ENCODE measurements around the gene TBC1D14. TPM values are rescaled to one million over a fixed set of nuclear protein-coding genes. Genes with fewer than 3 reads are reported as not detected.

Gene TBC1D14
- total RNA-seq, 2 experiments from 2014 or later = 38.4 to 44.1 TPM

DNA sequence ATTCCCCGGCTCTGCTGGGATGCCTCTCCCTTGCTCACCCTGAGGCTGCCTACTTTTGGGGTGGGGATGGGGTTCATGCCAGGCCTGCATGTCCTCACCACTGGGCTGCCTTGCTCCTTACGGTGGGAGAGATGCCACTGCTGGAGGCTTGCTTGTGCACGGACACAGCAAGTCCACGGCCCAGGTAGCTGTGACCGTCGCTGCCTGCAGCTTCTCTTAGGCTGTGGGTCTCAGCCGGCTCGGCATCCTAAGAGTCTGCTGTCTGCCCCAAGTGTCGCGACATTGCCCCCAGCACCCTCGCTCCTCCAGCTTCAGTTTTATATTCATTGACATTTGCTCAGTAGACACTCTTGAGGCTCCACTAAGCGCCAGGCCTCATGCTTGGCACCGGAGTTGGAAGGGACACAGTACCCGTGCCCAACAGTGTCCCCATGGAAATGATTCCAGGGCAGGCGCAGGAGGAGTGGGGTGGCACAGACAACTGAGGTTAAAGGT, 58.3 kb downstream of the TBC1D14 start:
- Histone ChIP-seq H2AFZ (ENCODE audit: low read length) (no peak overlapping the region), H3K9me3 (ENCODE audit: low read length) (peaks cover 5% of the 10 kb centered on the region; the same call in 1 of the 2 replicates), H3K4me3 (ENCODE audit: low read depth, low read length, poor library complexity, severe bottlenecking) (no peak overlapping the region), H3K9me2 (ENCODE audit: insufficient read depth, low read length) (no peaks in the 10 kb centered on the region), H3K79me2 (ENCODE audit: insufficient read depth, low read depth, low read length) (no peaks in the 10 kb centered on the region), H3K4me2 (ENCODE audit: low read length) (no peak overlapping the region), H4K20me1 (ENCODE audit: insufficient read depth, low read length) (no peaks in the 10 kb centered on the region), H3K36me3 (ENCODE audit: insufficient read depth, low read length) (no peaks in the 10 kb centered on the region; the same call in 1 of the 2 replicates), H3K4me1 (ENCODE audit: insufficient read depth, low read length, poor library complexity, severe bottlenecking) (peaks cover 92% of the 10 kb centered on the region), H3K27ac (ENCODE audit: low read depth, low read length, poor library complexity, severe bottlenecking) (no peak overlapping the region)
- ChIA-PET POLR2A (interaction anchor here (0.7 kb wide), 1 partner anchor 99 kb away, joined by 3 read pairs; no protein-coding TSS in a partner anchor), CTCF (ENCODE audit: unreplicated experiment) (no interaction called here)
- no peak for TF ChIP-seq EZH2phosphoT487 (IDR thresholded peaks at IDR 0.05; ENCODE audit: borderline replicate concordance, low read depth, low read length)
- TF ChIP-seq, protein P1, sequence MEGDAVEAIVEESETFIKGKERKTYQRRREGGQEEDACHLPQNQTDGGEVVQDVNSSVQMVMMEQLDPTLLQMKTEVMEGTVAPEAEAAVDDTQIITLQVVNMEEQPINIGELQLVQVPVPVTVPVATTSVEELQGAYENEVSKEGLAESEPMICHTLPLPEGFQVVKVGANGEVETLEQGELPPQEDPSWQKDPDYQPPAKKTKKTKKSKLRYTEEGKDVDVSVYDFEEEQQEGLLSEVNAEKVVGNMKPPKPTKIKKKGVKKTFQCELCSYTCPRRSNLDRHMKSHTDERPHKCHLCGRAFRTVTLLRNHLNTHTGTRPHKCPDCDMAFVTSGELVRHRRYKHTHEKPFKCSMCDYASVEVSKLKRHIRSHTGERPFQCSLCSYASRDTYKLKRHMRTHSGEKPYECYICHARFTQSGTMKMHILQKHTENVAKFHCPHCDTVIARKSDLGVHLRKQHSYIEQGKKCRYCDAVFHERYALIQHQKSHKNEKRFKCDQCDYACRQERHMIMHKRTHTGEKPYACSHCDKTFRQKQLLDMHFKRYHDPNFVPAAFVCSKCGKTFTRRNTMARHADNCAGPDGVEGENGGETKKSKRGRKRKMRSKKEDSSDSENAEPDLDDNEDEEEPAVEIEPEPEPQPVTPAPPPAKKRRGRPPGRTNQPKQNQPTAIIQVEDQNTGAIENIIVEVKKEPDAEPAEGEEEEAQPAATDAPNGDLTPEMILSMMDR (conservative IDR thresholded peaks at IDR 0.05; ENCODE audit: low read length) = no peak
- no TSS peak for BruUV-seq (replicated peaks)
- intact Hi-C loops (cut with micrococcal nuclease; ENCODE audit: unreplicated experiment) = no loop called here
- DNase-seq (ENCODE audit: low spot score) = no peak

DNA sequence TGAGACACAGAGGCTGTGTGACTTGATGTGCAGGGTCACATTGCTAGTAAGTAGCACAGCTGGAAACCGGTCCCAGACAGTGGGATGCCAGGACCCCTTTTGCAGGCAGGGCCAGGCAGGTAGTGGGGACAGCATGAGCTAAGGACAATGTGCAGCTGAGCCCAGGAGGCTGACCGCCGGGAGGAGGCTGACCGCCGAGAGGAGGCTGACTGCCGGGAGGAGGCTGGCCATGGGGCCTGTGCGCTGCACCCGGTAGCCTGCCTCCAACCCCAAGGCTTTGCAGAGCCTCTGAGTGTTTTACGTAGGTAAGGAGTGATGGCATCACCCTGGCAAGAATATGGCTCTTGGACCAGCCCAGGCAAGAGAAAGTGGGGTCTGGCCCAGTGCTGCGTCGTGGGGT, 58.9 kb downstream of the TBC1D14 start:
- no TSS peak for BruUV-seq (replicated peaks)
- DNase-seq (ENCODE audit: low spot score) = no peak
- no peaks in the 10 kb centered on the region for H3K79me2 ChIP-seq (ENCODE audit: insufficient read depth, low read depth, low read length)

More for the DNA sequence above, 58.9 kb downstream of the TBC1D14 start:
- no peaks in the 10 kb centered on the region for H3K9me2 ChIP-seq (ENCODE audit: insufficient read depth, low read length)
- intact Hi-C loops (cut with micrococcal nuclease; ENCODE audit: unreplicated experiment) = no loop called here
- no peak overlapping the region for H3K4me3 ChIP-seq (ENCODE audit: low read depth, low read length, poor library complexity, severe bottlenecking)
- no peak overlapping the region for H3K27ac ChIP-seq (ENCODE audit: low read depth, low read length, poor library complexity, severe bottlenecking)
- no peak overlapping the region for H3K4me2 ChIP-seq (ENCODE audit: low read length)
- no peaks in the 10 kb centered on the region; the same call in 1 of the 2 replicates for H3K36me3 ChIP-seq (ENCODE audit: insufficient read depth, low read length)
- no peaks in the 10 kb centered on the region for H4K20me1 ChIP-seq (ENCODE audit: insufficient read depth, low read length)
- H2AFZ ChIP-seq (ENCODE audit: low read length) = no peak overlapping the region
- peaks cover 86% of the 10 kb centered on the region for H3K4me1 ChIP-seq (ENCODE audit: insufficient read depth, low read length, poor library complexity, severe bottlenecking)
- ChIA-PET POLR2A (no interaction called here), CTCF (ENCODE audit: unreplicated experiment) (no interaction called here)
- TF ChIP-seq, protein P1 (conservative IDR thresholded peaks at IDR 0.05; ENCODE audit: low read length) = no peak
- TF ChIP-seq EZH2phosphoT487 (IDR thresholded peaks at IDR 0.05; ENCODE audit: borderline replicate concordance, low read depth, low read length) = no peak
- peaks cover 3% of the 10 kb centered on the region; the same call in 1 of the 2 replicates for H3K9me3 ChIP-seq (ENCODE audit: low read length)
